BE2C (cell line): ENCODE results near the gene CAMK1D.

Experiments used
- DNase-seq: peaks from one replicate; pipeline ENCODE4 v3.0.0-alpha.2; 2020
- H3K27me3 ChIP-seq: fragments of 250-450 bp; sonication (Bioruptor Pico); 2 replicates; pipeline ENCODE4 v1.5.1; 2020; ENCODE audit warnings: mild to moderate bottlenecking
- H3K36me3 ChIP-seq: fragments of 250-450 bp; sonication (Bioruptor Pico); 2 replicates; pipeline ENCODE4 v1.5.1; 2020; ENCODE audit warnings: mild to moderate bottlenecking
- H3K4me1 ChIP-seq: fragments of 250-450 bp; sonication (Bioruptor Pico); 2 replicates; pipeline ENCODE4 v1.5.1; 2020
- H3K4me3 ChIP-seq: 2 replicates; pipeline ENCODE4 v1.5.1; 2011; ENCODE audit warnings: low read depth, low read length
- H3K9me3 ChIP-seq: fragments of 250-450 bp; sonication (Bioruptor Pico); 2 replicates; pipeline ENCODE4 v1.5.1; 2020
- CTCF ChIP-seq: IDR thresholded peaks from 2 replicates; pipeline ENCODE4 v1.5.1; 2012; ENCODE audit warnings: mild to moderate bottlenecking, low read depth, low read length

CAMK1D gene

GRCh38 chr10:12628153-12628552, 278.8 kb downstream of the CAMK1D start:
- TF ChIP-seq CTCF: no peak
- no peaks in the 10 kb centered on the region for H3K9me3 ChIP-seq

GRCh38 chr10:12628964-12629766, 279.8 kb downstream of the CAMK1D start:
- DNase-seq: no peak
- Histone ChIP-seq H3K36me3 (no peaks in the 10 kb centered on the region), H3K4me1 (no peaks in the 10 kb centered on the region; the same call in 1 of the 2 replicates), H3K9me3 (no peaks in the 10 kb centered on the region), H3K27me3 (no peaks in the 10 kb centered on the region), H3K4me3 (no peak overlapping the region)
- no peak for TF ChIP-seq CTCF

More at GRCh38 chr10:12628153-12628552, 278.8 kb downstream of the CAMK1D start:
- no peak for DNase-seq
- no peak overlapping the region for H3K4me3 ChIP-seq
- no peaks in the 10 kb centered on the region for H3K27me3 ChIP-seq
- no peaks in the 10 kb centered on the region for H3K36me3 ChIP-seq
- H3K4me1 ChIP-seq: no peaks in the 10 kb centered on the region; the same call in 1 of the 2 replicates

- Histone ChIP-seq H3K9me3 (no peaks in the 10 kb centered on the region), H3K36me3 (no peaks in the 10 kb centered on the region), H3K4me1 (no peaks in the 10 kb centered on the region; the same call in 1 of the 2 replicates), H3K27me3 (no peaks in the 10 kb centered on the region), H3K4me3 (no peak overlapping the region)
- no peak for DNase-seq
- no peak for TF ChIP-seq CTCF
Measured at GRCh38 chr10:12629767-12630165, 280.4 kb downstream of the CAMK1D start.

- Histone ChIP-seq H3K27me3 (no peaks in the 10 kb centered on the region), H3K4me1 (no peaks in the 10 kb centered on the region; the same call in 1 of the 2 replicates), H3K36me3 (no peaks in the 10 kb centered on the region), H3K4me3 (no peak overlapping the region), H3K9me3 (no peaks in the 10 kb centered on the region)
- DNase-seq: no peak
- no peak for TF ChIP-seq CTCF
Measured at GRCh38 chr10:12631216-12631615, 281.9 kb downstream of the CAMK1D start.

- no peak for TF ChIP-seq CTCF
- Histone ChIP-seq H3K27me3 (no peaks in the 10 kb centered on the region), H3K4me1 (no peaks in the 10 kb centered on the region; the same call in 1 of the 2 replicates), H3K4me3 (no peak overlapping the region), H3K36me3 (no peaks in the 10 kb centered on the region), H3K9me3 (no peaks in the 10 kb centered on the region)
- no peak for DNase-seq
Measured at GRCh38 chr10:12631787-12632562, 282.6 kb downstream of the CAMK1D start.
